Hepatocyte (in vitro differentiated cells): ENCODE data around the gene C13orf42.

ENCODE experiments used
- EZH2 ChIP-seq: fragments of 200-600 bp; sonication (generic); IDR thresholded peaks from 2 replicates; pipeline ENCODE4 v1.6.1; 2016; ENCODE audit warnings: antibody characterized with exemption, mild to moderate bottlenecking, borderline replicate concordance
- TF ChIP-seq, protein P1 (sequence below): fragments of 200-600 bp; sonication (generic); IDR thresholded peaks from 2 replicates; pipeline ENCODE4 v1.5.1; 2016; ENCODE audit warnings: antibody characterized with exemption, mild to moderate bottlenecking; ENCODE audit not compliant: poor library complexity

DNA sequence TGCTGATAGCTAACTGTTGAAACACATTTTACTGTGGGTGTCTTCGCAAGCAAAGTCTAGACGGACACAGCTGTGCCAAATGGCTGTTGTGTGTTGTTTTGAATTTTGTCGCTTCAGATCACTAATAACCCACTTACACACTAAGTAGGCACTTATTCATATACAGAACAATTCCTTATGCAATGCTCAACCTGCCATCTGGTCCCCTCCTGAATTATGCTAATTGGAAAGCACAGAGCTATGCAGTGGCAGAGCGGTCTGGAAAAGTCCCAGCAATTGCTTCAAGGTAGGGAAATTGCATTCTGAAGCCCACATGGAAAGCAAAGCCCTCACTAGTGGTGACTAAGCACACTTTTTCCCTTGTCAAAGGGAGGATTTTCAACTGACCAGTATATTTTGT lies 69.9 kb downstream of the C13orf42 start:
- TF ChIP-seq, protein P1, sequence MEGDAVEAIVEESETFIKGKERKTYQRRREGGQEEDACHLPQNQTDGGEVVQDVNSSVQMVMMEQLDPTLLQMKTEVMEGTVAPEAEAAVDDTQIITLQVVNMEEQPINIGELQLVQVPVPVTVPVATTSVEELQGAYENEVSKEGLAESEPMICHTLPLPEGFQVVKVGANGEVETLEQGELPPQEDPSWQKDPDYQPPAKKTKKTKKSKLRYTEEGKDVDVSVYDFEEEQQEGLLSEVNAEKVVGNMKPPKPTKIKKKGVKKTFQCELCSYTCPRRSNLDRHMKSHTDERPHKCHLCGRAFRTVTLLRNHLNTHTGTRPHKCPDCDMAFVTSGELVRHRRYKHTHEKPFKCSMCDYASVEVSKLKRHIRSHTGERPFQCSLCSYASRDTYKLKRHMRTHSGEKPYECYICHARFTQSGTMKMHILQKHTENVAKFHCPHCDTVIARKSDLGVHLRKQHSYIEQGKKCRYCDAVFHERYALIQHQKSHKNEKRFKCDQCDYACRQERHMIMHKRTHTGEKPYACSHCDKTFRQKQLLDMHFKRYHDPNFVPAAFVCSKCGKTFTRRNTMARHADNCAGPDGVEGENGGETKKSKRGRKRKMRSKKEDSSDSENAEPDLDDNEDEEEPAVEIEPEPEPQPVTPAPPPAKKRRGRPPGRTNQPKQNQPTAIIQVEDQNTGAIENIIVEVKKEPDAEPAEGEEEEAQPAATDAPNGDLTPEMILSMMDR, result no peak
- no peak for TF ChIP-seq EZH2
